Fibroblast of lung (primary cell): Measurements from ENCODE around the gene ADGRF5.

Source experiments
- EZH2 ChIP-seq: IDR thresholded peaks from 2 replicates; pipeline ENCODE4 v1.5.1; 2012; ENCODE audit warnings: low read length, control low read depth, mild to moderate bottlenecking; ENCODE audit errors: missing control alignments
- TF ChIP-seq, protein P1 (sequence below), 2 donors: IDR thresholded peaks in 1 of 2; conservative IDR thresholded peaks in 1 of 2; 1 replicate in 1 of 2; 2 replicates in 1 of 2; pipeline ENCODE4 v1.5.1; 2011 to 2012; ENCODE audit warnings: low read length in 2 of 2, control low read depth in 1 of 2, inconsistent platforms in 1 of 2, low read depth in 1 of 2, mild to moderate bottlenecking in 1 of 2

DNA sequence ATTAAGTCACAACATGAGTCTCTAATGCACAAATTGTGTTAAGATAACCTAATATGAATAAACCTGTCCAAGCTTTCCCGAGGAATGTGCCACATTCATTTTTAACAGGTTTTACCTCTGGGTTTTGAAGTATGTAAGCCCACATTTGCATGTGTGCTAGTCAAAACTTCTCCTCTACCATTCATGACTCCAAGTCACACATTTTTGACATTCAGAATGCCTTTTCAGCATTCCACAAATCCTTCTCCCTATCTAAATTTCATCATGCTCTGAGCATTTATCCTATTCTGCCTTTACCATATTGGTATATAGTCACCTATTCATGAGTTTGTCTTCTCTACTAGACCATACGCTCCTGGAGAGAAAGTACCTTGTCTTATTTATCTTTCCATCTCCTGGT is 56.5 kb downstream of the ADGRF5 start:
- TF ChIP-seq, protein P1, sequence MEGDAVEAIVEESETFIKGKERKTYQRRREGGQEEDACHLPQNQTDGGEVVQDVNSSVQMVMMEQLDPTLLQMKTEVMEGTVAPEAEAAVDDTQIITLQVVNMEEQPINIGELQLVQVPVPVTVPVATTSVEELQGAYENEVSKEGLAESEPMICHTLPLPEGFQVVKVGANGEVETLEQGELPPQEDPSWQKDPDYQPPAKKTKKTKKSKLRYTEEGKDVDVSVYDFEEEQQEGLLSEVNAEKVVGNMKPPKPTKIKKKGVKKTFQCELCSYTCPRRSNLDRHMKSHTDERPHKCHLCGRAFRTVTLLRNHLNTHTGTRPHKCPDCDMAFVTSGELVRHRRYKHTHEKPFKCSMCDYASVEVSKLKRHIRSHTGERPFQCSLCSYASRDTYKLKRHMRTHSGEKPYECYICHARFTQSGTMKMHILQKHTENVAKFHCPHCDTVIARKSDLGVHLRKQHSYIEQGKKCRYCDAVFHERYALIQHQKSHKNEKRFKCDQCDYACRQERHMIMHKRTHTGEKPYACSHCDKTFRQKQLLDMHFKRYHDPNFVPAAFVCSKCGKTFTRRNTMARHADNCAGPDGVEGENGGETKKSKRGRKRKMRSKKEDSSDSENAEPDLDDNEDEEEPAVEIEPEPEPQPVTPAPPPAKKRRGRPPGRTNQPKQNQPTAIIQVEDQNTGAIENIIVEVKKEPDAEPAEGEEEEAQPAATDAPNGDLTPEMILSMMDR (conservative IDR thresholded peaks at IDR 0.05 in 1 of 2, IDR thresholded peaks at IDR 0.05 in 1 of 2; ENCODE audit: low read depth in 1 of 2, low read length in 2 of 2): no peak
- no peak for TF ChIP-seq EZH2
